Measurements from ENCODE around the gene CCDC92B. TPM values are rescaled to one million over a fixed set of nuclear protein-coding genes. Genes with fewer than 3 reads are reported as not detected.
"Not testable (repeated sequence)": the region's sequence is repeated elsewhere in the genome, so short reads cannot be mapped to it uniquely, and the experiment has no call there.

Gene CCDC92B
- total RNA-seq, 4 donors from 2014 or later: 0.30 TPM; not detected in 3

GRCh38 chr17:2782055-2782454 is 32.6 kb upstream of the CCDC92B start:
- Histone ChIP-seq H3K4me1 (peaks cover 0 to 7% (median under 1%) of the 10 kb centered on the region in 4 donors), H3K9me3 (peaks cover 0 to 13% (median 0%) of the 10 kb centered on the region in 4 donors), H3K36me3 (no peaks in the 10 kb centered on the region), H3K27me3 (peaks cover 0 to 26% of the 10 kb centered on the region in 2 donors), H3K4me3 (no peak overlapping the region), H3K27ac (no peak overlapping the region)
- DNase-seq (ENCODE audit: low spot score in 2 of 2): no peak
- WGBS, 2 donors: 22% methylated on average over 6 of the region's 6 CpGs
- TF ChIP-seq POLR2A (IDR thresholded peaks at IDR 0.05) (no peak), EP300 (IDR thresholded peaks at IDR 0.05) (no peak), CTCF (IDR thresholded peaks at IDR 0.05) (no peak)

- Histone ChIP-seq H3K4me1 (peaks cover 0 to 11% (median 3%) of the 10 kb centered on the region in 4 donors), H3K27me3 (peaks cover 0 to 30% of the 10 kb centered on the region in 2 donors), H3K9me3 (peaks cover 0 to 13% (median 0%) of the 10 kb centered on the region in 4 donors)
- not testable (repeated sequence) for H3K27ac ChIP-seq; H3K36me3 ChIP-seq; DNase-seq (ENCODE audit: low spot score in 2 of 2); H3K4me3 ChIP-seq
- 90 to 91% methylated on average over 15 of the region's 15 CpGs for WGBS, 2 donors
Measured at GRCh38 chr17:2781598-2781997, 32.1 kb upstream of the CCDC92B start.

GRCh38 chr17:2780931-2781454 is 31.5 kb upstream of the CCDC92B start:
- Histone ChIP-seq H3K27ac (no peak overlapping the region), H3K4me3 (no peak overlapping the region), H3K27me3 (peaks cover 0 to 34% of the 10 kb centered on the region in 2 donors), H3K36me3 (no peaks in the 10 kb centered on the region), H3K9me3 (peaks cover 0 to 13% (median 0%) of the 10 kb centered on the region in 4 donors), H3K4me1 (peaks cover 0 to 9% (median 3%) of the 10 kb centered on the region in 4 donors)
- TF ChIP-seq POLR2A (IDR thresholded peaks at IDR 0.05) (no peak), CTCF (IDR thresholded peaks at IDR 0.05) (no peak), EP300 (IDR thresholded peaks at IDR 0.05) (no peak)
- 80 to 85% methylated on average over 8 to 9 of the region's 9 CpGs for WGBS, 2 donors
- no peak for DNase-seq (ENCODE audit: low spot score in 2 of 2)

- H3K27ac ChIP-seq: no peak overlapping the region
- peaks cover 0 to 10% (median 3%) of the 10 kb centered on the region in 4 donors for H3K4me1 ChIP-seq
- 71 to 86% methylated on average over 10 to 12 of the region's 12 CpGs for WGBS, 2 donors
- DNase-seq (ENCODE audit: low spot score in 2 of 2): no peak
- peaks cover 0 to 42% of the 10 kb centered on the region in 2 donors for H3K27me3 ChIP-seq
- no peaks in the 10 kb centered on the region for H3K36me3 ChIP-seq
- peaks cover 0 to 13% (median 0%) of the 10 kb centered on the region in 4 donors for H3K9me3 ChIP-seq
- TF ChIP-seq POLR2A (IDR thresholded peaks at IDR 0.05) (no peak), EP300 (IDR thresholded peaks at IDR 0.05) (no peak), CTCF (IDR thresholded peaks at IDR 0.05) (no peak)
- H3K4me3 ChIP-seq: no peak overlapping the region
Measured at GRCh38 chr17:2780256-2780655, 30.8 kb upstream of the CCDC92B start.

- 78% methylated on average over 7 of the region's 7 CpGs for WGBS, 2 donors
- DNase-seq (ENCODE audit: low spot score in 2 of 2): no peak
- Histone ChIP-seq H3K27me3 (peaks cover 0 to 49% of the 10 kb centered on the region in 2 donors), H3K9me3 (peaks cover 0 to 13% (median 0%) of the 10 kb centered on the region in 4 donors), H3K36me3 (no peaks in the 10 kb centered on the region), H3K4me1 (peaks cover 0 to 10% (median 3%) of the 10 kb centered on the region in 4 donors), H3K4me3 (no peak overlapping the region), H3K27ac (no peak overlapping the region)
- TF ChIP-seq CTCF (IDR thresholded peaks at IDR 0.05) (no peak), POLR2A (IDR thresholded peaks at IDR 0.05) (no peak), EP300 (IDR thresholded peaks at IDR 0.05) (no peak)
Measured at GRCh38 chr17:2779545-2779944, 30.1 kb upstream of the CCDC92B start.

Measured in tibial nerve (tissue), 4 donors.